ENCODE results near the gene EIF4G3.

GRCh38 chr1:21123287-21123948, 53.3 kb downstream of the EIF4G3 start:
- TF ChIP-seq CTCF (IDR thresholded peaks at IDR 0.05) (no peak), POLR2A (IDR thresholded peaks at IDR 0.05) (no peak), POLR2AphosphoS5 (IDR thresholded peaks at IDR 0.05; ENCODE audit: insufficient read depth in 1 of 2, low read depth in 1 of 2) (no peak)
